GM18507 (cell line): ENCODE results near the gene VENTX.
"Not testable (repeated sequence)": the region's sequence is repeated elsewhere in the genome, so short reads cannot be mapped to it uniquely, and the experiment has no call there.

Experiments
- DNase-seq: peaks from one replicate; pipeline ENCODE4 v3.0.0; 2011; ENCODE audit warnings: low read depth; ENCODE audit not compliant: insufficient read length; ENCODE audit errors: extremely low spot score
- FAIRE-seq: peaks from 2 replicates; lab custom pipeline; 2011; peaks lifted over from hg19 to GRCh38; lab: Jason Lieb, UNC

VENTX gene

DNA sequence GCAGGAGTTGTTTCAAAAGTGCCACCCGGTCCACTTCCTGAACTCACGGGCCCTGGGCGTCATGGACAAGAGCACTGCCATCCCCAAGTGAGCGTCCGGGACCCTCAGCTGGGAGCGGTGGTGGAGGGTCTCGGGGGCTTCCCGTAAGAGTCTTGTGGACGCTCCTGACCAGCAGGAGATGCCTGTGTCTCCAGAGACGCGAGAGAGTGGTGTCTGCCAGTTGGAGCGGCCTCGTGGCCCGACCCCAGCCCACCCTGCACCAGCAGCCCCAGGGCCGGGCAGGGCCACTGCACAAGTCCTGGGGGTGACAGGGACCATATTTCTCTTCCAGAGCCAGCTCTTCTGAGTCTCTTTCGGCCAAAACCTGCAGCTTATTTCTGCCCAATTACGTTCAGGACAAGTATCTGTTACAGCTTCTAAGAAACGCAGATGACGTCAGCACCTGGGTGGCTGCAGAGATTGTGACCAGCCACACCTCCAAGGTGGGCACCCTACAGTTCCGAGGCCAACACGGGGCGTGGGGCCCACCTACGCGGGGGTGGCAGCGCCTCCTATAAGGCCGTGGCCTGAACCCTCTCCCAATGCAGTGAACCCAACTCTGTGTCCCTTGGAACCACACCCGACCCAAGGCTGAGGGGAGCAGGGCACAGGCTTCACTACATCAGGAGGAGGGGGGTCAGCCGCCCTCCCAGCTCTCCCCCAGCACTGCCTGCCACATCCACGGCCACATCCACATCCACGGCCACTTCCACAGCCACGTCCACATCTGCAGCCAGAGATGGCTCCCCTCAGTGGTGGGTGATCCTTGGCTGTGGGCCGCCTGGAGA is 23.8 kb upstream of the VENTX start:
- DNase-seq, result no peak
- FAIRE-seq, result no peak

DNA sequence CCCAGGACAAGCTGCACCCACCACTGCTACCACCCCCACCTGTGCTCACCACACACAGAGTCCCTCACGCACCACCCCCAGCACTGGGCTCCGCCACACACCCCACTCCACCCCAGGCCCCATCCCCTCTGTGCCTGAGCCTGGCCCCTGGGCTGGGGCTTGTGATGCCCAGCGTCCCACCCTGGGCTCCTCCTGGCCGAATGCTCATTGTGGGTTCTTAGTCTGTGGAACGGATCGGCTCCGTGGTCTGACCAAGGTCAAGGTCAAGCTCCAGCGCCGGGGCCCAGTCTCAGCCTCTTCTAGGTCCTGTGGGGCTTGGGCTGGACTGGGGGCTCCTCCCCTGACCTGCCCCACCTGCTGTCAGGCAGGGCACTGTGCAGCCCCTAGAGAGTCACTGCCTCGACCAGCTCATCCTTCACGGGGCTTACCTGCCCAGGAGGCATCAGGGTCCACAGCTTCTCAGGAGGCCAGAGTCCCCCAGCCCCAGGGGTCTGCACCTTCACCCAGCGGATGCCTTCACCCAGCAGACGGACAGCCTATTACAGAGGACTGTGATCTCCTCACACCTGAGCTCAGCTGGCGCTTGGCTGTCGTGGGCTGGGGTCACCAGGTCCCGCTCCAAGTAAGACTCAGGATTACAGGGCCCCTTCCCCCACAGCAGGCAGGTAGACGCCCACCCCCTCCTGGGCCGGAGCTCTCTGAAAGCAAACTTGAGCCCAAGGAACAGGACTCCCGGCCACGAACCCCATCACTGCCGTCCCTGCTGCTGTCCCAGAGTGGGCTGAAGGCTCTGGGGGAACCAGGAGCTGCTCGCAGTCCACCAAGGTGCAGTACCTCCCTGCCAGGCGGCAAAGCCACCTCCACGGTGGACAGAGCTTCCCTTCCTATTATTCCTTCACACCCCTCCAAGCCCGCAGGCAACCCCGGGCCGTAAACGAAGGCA is 22.9 kb upstream of the VENTX start:
- DNase-seq, result no peak
- FAIRE-seq, result no peak

DNA sequence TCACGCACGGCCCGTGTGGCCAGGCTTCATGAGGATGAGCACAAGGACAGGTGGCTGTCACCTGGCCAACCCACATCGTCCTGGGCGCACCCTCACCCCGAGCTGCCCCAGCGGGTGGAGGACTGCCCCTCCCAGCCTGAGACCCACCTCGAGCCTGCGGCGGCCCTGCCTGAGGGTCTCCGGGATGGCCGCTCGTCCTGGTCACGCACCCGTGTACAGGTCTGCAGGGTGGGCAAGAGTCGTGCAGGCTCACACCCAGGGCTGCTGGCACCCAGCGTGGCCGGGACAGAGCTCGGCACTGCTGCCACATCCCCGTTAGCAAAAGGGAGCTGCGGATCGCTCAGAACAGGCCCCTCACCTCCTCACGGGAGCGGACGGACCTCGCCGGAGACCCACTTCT is 22.1 kb upstream of the VENTX start:
- DNase-seq (no peak), FAIRE-seq (no peak)

DNA sequence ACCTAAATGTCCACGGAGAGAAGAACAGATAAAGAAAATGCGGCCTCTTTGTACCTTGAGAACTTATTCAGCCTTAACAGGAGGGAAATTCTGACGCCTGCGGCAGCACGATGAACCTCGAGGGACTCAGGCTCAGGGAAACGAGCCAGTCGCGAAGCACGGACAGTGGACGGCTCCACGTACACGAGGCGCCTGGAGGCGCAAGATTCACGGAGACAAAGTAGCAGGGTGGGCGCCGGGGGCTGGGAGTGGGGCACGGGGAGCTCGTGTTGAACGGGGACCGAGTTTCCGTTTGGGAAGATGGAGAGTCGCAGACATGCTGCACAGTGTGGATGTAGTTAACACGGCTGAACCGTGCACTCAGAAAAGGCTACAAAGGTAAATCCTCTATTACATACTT is 20.9 kb upstream of the VENTX start:
- no peak for DNase-seq
- FAIRE-seq, result no peak

DNA sequence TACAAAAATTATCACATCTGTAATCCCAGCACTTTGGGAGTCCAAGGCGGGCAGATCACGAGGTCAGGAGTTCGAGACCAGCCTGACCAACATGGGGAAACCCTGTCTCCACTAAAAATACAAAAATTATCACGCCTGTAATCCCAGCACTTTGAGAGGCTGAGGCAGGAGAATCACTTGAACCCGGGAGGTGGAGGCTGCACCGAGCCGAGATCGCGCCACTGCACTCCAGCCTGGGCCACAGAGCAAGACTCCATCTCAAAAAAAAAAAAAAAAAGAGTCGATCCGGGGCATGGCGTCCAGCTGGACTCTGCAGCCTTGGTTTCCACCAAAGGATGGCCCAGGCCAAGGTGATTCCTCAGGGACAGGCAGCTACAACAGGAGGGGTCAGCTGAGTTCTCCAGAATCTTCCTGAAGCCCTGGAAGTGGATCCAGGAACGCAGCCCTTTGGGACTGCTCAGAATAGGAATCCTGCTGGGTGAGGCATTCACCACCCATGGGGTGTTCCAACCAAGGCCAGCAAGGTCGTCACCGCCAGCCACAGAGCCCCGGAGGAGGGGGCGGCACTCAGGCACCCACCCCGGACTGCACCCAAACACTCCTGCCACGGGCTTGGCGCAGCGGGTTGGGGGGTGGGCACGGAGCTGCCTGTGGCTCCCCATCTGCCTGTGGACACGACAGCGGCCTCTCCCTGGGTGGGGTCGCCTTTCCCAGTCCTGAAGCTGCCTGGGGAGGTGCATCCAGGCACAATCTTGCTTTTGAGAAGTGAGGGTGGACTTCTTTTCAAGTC is 19.7 kb upstream of the VENTX start:
- no peak for FAIRE-seq
- DNase-seq, result no peak

DNA sequence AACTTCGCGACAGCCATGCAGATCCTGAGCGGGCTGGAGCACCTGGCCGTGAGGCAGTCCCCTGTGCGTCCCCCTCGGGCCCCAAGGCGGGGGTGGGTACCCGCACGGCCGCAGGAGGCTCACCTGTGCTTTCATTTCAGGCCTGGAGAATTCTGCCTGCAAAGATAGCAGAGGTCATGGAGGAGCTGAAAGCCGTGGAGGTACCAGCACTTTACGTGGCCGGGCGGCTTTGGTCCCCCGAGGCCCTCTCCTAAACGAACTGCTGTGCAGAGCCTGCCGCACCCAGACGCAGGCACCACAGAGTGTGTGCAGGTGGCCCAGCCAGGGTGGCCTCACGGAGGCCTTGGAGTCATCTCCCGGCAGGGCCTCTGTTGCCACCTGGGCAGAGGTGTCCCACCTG is 18.8 kb upstream of the VENTX start:
- DNase-seq, result no peak
- FAIRE-seq, result no peak

DNA sequence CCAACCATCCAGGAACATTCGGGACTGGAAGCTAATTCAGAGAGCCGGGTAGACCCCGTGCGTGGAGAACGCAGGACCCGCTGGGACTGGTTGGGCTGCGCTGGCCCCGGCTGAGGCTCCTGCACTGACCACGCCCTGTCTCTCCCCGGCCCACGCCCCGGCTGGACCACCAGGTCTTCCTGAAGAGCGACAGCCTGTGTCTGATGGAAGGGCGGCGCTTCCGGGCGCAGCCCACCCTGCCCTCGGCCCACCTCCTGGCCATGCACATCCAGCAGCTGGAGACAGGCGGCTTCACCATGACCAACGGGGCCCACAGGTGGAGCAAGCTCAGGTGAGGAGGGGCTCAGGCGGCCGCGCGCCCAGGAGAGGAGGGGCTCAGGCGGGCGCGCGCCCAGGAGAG is 17.9 kb upstream of the VENTX start:
- DNase-seq, result no peak
- FAIRE-seq, result no peak

DNA sequence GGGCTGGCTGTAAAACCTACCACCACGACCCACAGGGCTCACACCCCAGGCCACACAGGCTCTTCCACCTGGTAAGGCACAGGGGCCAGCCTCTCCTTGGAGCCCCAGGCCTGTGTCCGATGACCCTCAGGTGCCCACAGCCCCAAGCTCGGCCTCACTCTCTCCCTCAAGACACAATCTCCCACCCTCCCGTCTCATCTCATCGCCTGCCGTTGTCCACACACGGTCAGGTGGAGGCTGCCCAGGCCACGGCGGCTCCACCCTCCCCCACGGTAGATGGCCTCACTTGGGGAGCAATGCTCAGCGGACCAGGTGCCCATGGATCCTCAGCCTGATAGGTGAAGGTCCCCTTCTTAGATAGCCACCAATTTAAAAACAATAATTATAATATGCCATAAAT is 16.3 kb upstream of the VENTX start:
- no peak for DNase-seq

DNA sequence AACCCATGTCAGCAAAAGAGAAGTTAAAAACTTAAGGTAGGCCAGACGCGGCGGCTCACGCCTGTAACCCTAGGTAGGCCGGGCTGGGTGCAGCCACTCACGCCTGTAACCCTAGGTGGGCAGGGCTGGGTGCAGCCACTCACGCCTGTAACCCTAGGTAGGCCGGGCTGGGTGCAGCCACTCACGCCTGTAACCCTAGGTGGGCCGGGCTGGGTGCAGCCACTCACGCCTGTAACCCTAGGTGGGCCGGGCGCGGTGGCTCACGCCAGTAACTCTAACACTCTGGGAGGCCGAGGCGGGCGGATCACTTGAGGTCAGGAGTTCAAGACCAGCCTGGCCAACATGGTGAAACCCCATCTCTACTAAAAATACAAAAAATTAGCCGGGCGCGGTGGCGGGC is 15.9 kb upstream of the VENTX start:
- not testable (repeated sequence) for DNase-seq, FAIRE-seq

More for the DNA sequence above, 16.3 kb upstream of the VENTX start:
- no peak for FAIRE-seq

DNA sequence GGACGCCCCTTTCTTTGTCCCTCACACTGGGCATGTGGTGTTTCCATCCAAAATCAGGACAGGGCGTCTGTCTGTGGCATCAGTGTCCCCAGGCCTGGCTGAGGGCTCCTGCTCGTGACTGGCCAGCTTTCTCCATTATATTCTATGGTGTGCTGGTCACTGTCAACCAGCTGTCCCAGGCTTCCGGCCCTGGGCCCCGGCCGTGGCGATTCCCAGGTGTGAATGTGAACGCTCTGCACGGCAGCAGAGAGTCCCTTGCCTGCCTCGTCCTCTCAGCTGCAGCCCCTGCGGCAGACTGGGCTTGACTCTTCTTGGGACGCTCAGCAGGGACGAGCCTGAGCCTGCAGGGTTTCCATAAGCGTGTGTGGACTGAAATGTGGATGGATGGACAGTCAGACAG is 13.6 kb upstream of the VENTX start:
- no peak for FAIRE-seq
- no peak for DNase-seq

DNA sequence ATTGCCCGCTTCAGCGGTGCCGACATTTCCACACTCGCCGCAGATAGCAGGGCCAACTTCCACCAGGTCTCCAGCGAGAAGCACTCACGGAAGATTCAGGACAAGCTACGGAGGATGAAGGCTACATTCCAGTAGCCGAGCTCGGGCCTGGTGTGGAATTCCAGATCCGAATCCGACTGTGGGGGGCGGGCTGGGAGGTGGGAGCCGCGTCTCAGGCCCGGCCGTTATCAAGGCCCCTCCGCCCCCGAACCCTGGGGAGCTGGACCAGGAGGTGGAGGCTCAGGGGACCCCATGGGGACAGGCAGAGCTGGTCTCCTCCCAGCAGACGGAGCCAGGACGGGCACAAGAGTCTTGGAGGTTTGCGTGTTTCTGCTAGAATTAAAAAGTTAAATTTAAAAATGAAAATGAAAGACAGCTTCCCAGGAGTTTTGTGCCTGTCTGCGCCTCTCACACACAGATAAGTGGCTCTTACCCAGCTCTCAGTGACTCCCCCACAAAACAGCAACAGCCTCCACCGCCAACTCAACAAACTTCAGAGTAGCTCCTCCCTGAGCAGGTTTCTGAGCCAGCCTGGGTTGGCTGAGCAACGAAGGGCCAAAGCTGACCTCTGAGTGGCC is 12.8 kb upstream of the VENTX start:
- no peak for FAIRE-seq
- no peak for DNase-seq

DNA sequence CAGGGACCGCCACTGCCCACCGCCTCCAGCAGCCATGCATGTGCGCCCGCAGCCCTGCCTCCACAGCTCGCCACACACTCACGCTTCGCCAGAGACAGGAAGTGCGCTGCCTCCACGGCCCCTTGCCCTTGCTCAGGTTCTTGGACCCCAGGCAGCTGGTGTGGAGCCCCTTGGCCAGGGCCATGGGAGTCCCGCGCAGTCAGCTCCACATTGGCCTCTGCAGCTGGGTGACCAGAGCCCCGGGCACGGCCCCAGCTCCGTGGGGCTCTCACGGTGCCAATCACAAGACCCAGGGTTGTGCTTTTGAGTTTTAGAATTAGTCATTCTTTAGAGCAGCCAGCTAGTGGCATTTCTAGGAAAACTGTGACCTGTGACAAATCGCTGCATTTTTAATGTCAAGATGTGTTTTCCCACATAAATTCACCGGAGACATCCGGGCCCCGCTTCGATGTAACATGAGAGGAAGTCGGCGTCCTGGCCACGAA is 11.9 kb upstream of the VENTX start:
- no peak for FAIRE-seq
- no peak for DNase-seq

DNA sequence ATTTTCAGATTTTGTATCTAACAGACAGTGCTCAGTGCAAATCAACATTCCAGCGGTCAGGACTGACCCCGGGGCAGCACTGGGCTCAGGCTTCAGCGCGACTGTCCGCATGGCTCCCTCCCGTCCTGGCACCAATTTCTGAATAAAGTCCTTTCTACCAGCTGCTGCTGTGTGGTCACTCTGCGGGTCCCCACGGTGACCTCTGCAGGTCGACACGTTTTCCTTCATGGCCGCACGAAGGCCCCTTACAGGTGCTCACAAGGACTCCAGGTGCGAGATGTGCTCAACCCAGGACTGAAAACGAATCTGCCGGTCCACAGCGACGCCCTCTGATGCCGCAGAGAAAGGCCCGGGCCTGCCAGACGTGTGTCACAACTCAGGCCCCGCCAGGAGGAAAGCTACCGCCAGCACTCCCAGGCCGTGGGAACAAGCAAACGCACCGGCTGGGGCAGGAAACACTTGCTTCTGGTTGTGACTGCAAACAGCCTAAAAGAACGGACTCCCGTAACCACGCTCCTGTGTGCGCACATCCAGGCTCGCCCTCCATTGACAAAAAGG is 11.3 kb upstream of the VENTX start:
- DNase-seq, result no peak
- no peak for FAIRE-seq

DNA sequence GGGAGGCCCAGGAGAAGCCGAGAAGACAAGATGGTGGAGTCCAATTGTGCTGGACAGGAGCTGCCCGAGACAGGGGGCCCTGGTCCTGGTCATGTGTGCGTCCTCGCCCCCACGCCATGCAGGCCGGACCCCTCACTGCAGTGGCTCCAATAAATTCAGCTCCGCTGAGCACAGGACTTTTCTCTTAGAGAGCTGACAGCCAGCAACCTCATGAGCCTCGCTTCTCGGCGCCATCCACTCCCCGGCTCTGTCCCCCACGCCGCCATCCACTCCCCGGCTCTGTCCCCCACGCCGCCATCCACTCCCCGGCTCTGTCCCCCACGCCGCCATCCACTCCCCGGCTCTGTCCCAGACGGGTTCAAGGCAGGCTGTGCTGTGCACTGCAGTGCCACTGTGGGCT is 10.4 kb upstream of the VENTX start:
- DNase-seq, result no peak
- FAIRE-seq, result no peak

DNA sequence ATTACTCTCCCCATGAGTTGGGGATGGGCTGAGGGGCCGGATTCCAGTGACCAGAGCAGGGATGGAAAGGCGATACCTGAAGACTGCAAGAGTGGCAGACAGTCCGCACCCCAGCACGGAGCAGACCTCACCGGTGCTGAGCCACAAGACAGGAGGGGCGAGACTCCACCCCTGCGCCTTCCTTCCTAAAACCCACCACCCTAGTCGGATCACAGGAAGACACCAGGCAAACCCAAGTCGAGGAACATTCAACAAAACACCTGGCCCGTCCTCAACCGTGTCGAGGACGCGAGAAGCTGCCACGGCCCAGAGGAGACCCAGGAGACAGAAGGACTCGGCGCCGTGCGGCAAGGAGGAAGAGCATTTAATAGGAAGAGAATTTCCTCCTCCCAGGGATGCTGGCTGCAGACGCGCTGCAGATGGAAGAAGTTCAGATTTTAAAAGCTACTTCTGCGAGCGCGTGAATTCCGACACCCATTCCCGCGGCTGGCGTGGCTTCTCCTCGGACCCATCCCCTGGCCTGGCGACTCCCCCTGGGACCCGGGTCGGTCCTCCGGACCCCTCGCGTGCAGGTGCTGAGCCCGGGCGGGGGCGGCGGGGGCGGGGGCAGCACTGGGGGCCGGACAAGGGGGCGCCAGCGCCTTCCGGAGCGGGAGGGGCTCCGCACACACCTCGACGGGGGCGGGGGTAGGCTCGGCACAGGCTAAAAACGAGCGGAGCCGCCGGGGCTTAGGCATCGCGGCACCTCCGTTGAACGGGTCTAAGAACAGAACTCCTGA is 8.2 kb upstream of the VENTX start:
- DNase-seq (no peak), FAIRE-seq (no peak)

DNA sequence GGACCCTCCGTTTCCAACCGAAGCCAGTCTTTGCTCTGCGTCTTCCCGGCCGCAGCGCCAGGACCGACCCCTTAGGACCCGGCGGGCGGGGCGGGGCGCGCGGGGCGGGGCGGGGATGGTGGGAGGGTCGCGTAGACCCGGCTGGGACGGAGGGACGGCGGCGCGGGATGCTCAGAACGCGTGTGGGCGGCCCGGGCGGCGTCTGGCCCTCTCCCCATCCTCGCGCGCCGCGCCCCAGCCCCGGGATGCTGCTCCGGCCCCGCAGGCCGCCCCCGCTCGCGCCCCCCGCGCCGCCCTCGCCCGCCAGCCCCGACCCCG is 7.7 kb upstream of the VENTX start, which contains the start of gene UTF1:
Gene UTF1 (plus strand): TSS at position 174 of the 318 bp plus-strand sequence. CDS start 72 bp downstream, at position 246.
- no peak for DNase-seq
- no peak for FAIRE-seq

DNA sequence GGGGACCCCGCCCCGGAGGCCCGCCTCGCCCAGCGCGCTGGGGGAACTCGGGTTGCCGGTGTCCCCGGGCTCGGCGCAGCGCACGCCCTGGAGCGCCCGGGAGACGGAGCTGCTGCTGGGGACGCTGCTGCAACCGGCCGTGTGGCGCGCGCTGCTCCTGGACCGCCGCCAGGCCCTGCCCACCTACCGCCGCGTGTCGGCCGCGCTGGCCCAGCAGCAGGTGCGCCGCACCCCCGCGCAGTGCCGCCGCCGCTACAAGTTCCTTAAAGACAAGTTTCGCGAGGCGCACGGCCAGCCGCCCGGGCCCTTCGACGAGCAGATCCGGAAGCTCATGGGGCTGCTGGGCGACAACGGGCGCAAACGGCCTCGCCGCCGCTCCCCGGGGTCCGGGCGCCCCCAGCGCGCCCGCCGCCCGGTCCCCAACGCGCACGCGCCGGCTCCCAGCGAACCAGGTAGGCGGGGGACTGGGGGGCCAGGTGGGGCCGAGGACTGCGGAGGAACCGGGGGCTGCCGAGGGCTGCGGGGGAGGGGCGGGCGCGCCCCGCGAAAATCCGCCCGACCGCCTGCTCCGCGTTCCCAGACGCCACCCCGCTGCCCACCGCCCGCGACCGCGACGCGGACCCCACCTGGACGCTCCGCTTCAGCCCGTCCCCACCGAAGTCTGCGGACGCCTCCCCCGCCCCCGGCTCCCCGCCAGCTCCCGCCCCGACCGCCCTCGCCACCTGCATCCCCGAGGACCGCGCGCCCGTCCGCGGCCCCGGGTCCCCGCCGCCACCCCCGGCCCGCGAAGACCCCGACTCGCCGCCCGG is 7.1 kb upstream of the VENTX start:
- FAIRE-seq (no peak), DNase-seq (no peak)
